GM06990 (cell line): ENCODE data around the gene REG4.

Experiments
- DNase-seq: peaks from one replicate; pipeline ENCODE4 v3.0.0-alpha.2; 2011; ENCODE audit not compliant: insufficient read length; ENCODE audit errors: extremely low read depth
- H3K27me3 ChIP-seq: replicated peaks from 2 replicates; pipeline ENCODE4 v1.6.0; 2011; ENCODE audit warnings: low read length; ENCODE audit not compliant: control insufficient read depth, insufficient read depth
- H3K36me3 ChIP-seq: 2 replicates; pipeline ENCODE4 v1.5.1; 2011; ENCODE audit warnings: low read length; ENCODE audit not compliant: control insufficient read depth, insufficient read depth
- H3K4me3 ChIP-seq: replicated peaks from 2 replicates; pipeline ENCODE4 v1.5.1; 2011; ENCODE audit warnings: low read depth, mild to moderate bottlenecking, control low read depth, low read length
- TF ChIP-seq, protein P1 (sequence below): IDR thresholded peaks from 2 replicates; pipeline ENCODE4 v1.5.1; 2011; ENCODE audit warnings: low read length, control low read depth, mild to moderate bottlenecking, inconsistent platforms; ENCODE audit not compliant: insufficient read depth, poor library complexity, severe bottlenecking

REG4 gene

DNA sequence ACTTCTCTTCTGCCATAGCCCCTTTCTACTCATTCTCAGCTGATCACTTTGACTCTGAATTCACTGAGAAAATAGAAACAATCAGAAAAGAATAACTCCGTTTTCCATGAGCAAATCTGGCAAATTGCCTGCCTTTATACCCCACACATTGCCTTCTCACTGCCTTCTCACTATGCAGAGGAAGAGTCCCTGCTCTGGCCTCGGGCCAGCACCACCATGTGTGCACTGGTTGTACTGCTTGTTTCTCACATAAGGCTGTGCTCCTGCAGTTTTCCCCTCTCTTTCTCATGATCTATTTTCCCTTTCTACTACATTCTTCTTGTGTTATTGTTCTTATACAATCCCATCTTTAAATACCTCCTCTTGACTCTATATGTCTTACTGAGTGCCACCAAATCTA, 40.2 kb downstream of the REG4 start:
- H3K27me3 ChIP-seq: no peaks in the 10 kb centered on the region; the same call in none of the 2 replicates
- no peak for DNase-seq
- TF ChIP-seq, protein P1, sequence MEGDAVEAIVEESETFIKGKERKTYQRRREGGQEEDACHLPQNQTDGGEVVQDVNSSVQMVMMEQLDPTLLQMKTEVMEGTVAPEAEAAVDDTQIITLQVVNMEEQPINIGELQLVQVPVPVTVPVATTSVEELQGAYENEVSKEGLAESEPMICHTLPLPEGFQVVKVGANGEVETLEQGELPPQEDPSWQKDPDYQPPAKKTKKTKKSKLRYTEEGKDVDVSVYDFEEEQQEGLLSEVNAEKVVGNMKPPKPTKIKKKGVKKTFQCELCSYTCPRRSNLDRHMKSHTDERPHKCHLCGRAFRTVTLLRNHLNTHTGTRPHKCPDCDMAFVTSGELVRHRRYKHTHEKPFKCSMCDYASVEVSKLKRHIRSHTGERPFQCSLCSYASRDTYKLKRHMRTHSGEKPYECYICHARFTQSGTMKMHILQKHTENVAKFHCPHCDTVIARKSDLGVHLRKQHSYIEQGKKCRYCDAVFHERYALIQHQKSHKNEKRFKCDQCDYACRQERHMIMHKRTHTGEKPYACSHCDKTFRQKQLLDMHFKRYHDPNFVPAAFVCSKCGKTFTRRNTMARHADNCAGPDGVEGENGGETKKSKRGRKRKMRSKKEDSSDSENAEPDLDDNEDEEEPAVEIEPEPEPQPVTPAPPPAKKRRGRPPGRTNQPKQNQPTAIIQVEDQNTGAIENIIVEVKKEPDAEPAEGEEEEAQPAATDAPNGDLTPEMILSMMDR: no peak
- no peaks in the 10 kb centered on the region for H3K36me3 ChIP-seq
- H3K4me3 ChIP-seq: no peak overlapping the region

DNA sequence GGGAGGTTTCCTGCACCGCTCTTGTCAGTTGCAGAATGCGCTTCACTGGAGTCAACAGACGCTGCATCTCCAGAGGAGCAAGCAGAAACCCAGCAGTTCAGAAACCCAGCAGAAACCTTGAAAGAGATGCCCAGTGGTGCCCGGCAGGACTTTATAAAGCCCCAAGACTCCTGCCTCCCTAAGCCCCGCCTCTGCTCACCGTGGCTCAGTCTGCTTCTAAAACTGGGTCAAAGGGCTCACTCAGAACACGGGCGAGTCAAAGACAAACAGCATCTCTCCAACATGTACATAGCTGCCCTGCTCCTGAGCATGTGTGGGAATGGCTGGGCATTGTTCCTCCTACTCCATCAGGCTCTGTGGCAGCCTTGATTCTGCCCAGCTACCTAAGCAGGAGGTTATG, 42.5 kb downstream of the REG4 start, which contains the start of gene HMGCS2:
Gene HMGCS2, minus strand, starts transcription at position 128 of the 400 bp plus-strand sequence. Its CDS starts 61 bp downstream, at position 67.
- TF ChIP-seq, protein P1: no peak
- DNase-seq: no peak
- no peaks in the 10 kb centered on the region for H3K36me3 ChIP-seq
- H3K27me3 ChIP-seq: no peaks in the 10 kb centered on the region; the same call in none of the 2 replicates
- H3K4me3 ChIP-seq: no peak within 1 kb of the TSS

DNA sequence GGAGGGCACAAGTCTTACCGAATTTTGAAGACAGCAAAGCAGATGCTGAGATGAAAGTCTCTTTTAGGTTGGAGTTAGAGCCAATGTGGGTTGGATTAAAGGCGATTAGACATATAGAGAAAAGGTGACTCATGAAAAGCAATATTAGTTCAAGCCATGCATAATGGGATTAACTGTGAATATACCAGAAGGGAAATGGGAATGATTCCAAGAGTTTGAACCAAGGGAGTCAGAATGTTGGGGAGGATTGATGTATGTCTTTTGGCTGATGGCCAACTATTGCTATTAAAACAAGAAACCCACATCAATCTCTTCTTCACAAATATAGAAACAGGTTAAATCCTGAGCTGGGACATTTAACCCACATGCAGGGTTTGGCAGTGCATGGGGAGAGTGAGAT, 43.8 kb downstream of the REG4 start:
- Histone ChIP-seq H3K27me3 (no peaks in the 10 kb centered on the region; the same call in 1 of the 2 replicates), H3K36me3 (no peaks in the 10 kb centered on the region), H3K4me3 (no peak overlapping the region)
- TF ChIP-seq, protein P1: no peak
- no peak for DNase-seq

DNA sequence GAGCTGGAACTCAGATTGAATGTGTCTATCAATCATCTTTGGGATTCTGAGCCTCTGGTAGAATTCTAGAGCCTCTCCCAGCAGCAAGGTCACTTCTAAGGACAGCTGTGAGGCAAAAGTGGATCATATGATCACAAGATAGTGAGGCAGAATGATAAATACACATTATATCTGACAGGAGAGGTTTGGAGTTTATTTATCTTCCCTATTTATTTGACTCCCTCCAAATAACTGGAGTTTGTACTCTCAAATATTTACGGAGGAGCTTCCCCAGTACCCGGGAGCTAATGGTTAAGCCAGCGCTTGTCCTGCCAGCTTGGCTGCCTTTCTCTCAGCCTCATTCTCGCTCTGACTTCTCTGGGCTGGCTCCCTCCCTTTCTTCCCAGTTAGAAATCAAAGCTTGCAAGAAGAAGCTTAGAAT, 44.9 kb downstream of the REG4 start:
- DNase-seq: no peak
- TF ChIP-seq, protein P1: no peak
- H3K27me3 ChIP-seq: no peaks in the 10 kb centered on the region; the same call in 1 of the 2 replicates
- no peaks in the 10 kb centered on the region for H3K36me3 ChIP-seq
- H3K4me3 ChIP-seq: no peak overlapping the region

DNA sequence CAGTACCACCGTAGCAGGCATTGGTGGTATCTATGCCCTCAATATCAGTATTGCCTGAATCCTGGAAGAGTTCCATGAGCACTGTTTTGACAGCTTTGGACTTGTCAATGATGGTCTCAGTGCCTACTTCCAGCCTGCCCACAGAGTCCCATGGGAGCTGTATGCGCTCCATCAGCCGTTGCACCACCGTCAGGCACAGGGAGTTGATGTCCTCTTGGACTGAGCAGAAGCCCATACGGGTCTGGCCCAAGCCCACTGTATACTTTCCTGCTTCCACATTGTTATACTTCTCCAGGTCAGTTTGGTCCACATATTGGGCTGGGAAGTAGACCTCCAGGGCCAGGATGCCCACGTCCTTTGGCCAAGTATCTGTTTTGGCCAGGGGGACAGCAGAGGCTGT, 47.0 kb downstream of the REG4 start:
- Histone ChIP-seq H3K4me3 (no peak overlapping the region), H3K36me3 (no peaks in the 10 kb centered on the region), H3K27me3 (no peaks in the 10 kb centered on the region)
- TF ChIP-seq, protein P1: no peak
- DNase-seq: no peak

DNA sequence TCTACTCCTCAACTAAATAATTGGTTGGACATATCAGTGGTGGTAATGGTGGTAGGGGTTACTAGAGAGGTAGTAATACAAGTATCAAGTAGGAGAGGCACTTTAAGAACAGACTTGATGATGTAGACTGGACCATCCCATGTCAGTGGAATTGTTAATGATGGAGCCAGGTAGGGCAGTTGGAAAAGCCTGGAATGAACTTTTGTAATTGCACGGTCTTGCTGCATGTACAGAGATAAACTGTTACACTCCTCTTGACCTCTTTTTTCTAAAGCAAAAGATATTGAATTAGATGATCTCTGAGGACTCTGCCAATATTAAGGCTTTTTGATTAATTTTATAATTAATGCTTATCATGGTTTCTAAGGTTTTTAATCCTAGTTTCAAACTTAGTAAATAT, 48.3 kb downstream of the REG4 start:
- DNase-seq: no peak
- no peak overlapping the region for H3K4me3 ChIP-seq
- no peaks in the 10 kb centered on the region for H3K36me3 ChIP-seq
- TF ChIP-seq, protein P1: no peak
- H3K27me3 ChIP-seq: no peaks in the 10 kb centered on the region
